HG03432 (cell line): ENCODE results near the gene CHST12.
"Not testable (repeated sequence)": the region's sequence is repeated elsewhere in the genome, so short reads cannot be mapped to it uniquely, and the experiment has no call there.

Experiments used
- ATAC-seq: cut with Tn5 transposase; IDR thresholded peaks from one replicate; pipeline ENCODE4 v1.9.1; 2021; ENCODE audit warnings: mild to moderate bottlenecking, moderate library complexity; ENCODE audit not compliant: unreplicated experiment

The CHST12 gene

GRCh38 chr7:2403718-2404648 lies 572 bp downstream of the CHST12 start:
- ATAC-seq = peak; percentile 15

DNA sequence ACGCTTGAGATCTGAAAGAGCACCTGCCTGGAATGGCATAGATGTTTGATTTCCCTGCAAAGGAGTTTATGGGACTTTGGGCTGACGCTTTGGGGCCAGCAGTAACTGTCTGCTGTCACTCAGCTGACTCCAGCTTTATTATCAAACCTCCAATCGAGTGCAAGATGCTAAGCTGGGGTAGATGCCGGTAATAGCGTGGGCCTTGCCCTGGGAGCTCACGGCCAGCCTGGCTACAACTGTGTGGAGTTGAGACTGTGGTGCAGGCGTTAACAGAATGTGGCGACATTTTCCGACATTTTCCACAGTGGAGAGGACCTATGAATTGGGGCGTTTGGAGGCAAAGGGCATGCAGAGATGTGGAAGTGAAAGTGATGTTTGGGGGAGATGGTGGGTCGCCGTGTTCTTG lies 1.3 kb downstream of the CHST12 start:
- ATAC-seq = no peak

- no peak for ATAC-seq
These were observed 1.8 kb downstream of the CHST12 start for GRCh38 chr7:2405201-2405600.

DNA sequence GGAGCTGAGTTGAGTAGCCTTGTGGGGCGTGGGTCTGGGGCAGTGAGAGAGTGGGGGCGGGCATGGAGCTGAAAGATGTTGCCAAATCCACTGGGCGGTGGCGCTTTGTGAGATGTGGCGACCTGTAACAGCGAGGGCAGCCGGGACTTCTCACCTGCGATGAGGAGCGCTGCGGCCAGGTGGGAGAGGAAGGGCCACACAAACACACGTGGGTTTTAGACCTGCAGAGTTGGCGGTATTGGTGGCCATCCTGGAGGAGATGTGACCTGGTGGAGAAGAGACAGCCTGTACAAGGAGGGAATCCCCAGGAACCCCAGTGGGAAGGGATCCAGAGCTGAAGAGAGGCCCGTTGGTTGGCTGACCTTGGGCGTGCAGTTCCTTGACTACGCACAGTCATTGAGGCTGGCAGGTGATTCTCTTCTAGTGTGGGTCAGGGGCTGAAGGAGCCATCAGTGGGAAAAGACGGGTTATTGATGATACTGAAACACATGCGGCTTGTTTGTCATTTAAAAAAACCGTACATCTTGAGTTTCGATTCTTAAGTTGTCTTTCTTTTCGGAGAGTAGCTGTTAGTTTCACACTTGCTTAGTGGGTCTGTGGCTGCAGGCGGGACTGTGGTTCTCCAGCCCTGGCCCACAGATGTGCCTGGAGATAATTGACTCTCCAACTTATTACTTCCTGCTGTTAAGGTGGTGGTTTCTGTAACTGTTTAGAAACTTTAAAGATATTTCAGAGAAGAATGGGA lies 2.4 kb downstream of the CHST12 start:
- ATAC-seq = peak; percentile 48

GRCh38 chr7:2409745-2410414 lies 6.5 kb downstream of the CHST12 start:
- ATAC-seq = no peak

- no peak for ATAC-seq
These were observed 7.6 kb downstream of the CHST12 start for GRCh38 chr7:2411049-2411448.

DNA sequence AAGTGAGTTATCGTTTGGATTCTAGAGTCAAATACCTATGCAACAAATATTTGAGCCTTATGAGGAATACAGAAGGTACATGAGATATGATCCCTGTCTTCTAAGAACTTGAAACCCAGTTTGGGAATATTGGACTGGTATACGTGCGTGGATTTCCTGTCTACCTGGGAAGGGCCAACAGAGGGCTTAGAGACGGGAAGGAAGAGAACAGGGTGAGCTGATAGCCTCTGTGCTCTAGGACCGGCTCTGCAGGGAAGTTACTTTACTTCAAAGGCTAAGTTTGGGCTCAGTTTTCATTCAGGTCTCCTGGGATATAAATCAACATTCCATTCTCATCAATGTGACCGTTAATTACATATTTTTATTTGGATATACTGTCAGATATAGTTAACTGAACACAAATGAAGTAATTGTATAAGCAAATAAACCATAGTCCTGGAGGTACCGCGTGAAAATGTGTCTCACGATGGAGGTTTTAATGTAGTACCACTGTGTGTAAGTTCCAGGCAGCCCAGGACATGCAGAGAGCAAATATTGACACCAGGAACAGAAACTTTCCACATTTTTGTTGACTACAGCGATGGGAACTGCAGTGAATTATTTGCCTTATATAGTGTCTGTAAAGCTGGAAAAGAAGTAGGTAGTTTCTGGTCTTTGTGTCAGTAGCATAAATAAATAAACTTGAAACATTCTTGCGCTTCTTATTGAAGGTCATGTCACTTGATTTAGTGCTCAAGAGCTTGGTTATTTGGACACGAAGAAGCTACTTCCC lies 8.6 kb downstream of the CHST12 start:
- no peak for ATAC-seq

- ATAC-seq = no peak
These were observed 9.3 kb downstream of the CHST12 start for GRCh38 chr7:2412587-2413201.

- ATAC-seq = no peak
These were observed 12.7 kb downstream of the CHST12 start for GRCh38 chr7:2416063-2416462.

GRCh38 chr7:2416650-2417049 lies 13.2 kb downstream of the CHST12 start:
- no peak for ATAC-seq

DNA sequence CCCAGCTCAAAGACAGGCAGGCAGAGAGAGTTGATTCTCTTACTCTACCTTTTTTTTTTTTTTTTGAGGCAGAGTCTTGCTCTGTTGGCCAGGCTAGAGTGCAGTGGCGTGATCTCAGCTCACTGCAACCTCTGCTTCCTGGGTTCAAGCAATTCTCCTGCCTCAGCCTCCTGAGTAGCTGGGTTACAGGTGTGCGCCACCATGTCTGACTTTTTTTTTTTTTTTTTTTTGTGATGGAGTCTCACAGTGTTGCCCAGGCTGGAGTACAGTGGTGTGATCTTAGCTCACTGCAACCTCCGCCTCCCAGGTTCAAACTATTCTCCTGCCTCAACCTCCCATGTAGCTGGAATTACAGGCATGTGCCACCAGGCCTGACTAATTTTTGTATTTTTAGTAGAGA lies 13.8 kb downstream of the CHST12 start:
- not testable (repeated sequence) for ATAC-seq

DNA sequence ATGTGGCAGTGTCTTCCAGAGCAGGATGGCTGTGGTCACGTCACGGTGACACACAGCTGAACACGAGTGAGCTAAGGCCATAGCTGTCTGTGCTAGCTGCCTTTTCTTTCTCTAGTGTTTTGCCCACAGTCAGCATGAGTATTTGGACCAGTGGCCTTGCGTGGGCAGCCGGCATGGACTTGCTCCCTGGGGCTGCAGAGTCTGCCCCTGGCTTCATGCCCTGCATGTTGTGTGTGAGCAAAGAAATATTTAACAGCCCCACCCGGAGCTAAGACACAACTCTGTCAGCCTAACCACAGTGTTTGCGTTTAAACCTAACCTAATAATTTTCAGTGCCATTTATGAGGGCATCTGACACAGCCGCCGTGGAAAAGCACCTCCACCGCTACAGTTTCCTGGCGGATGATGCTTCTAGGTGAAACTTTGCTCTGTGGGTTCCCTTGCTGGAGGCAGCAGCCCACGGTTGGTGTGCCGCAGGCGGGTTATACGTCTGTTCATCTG lies 14.6 kb downstream of the CHST12 start:
- ATAC-seq = no peak

- ATAC-seq = no peak
These were observed 17.0 kb downstream of the CHST12 start for GRCh38 chr7:2420216-2420933.

GRCh38 chr7:2421943-2422310 lies 18.5 kb downstream of the CHST12 start:
- ATAC-seq = no peak

DNA sequence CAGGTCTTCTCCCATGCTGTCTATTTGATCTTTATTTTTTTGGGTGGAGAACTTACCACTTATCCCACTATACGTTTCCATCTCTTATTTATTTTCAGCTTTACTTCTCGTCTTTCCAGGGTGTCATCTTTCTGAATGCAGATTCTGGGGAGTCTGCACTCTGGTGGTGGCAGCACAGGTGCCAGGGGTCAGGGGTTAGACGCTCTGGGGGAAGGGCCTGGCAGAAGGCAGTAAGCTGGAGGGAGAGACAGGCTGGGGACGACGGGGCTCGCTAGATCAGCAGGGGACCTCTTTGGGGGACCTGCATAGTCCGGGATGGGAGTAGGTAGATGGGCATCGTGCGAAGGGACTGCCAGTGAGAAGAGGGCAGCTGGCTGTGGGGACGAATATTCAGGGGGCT lies 22.3 kb downstream of the CHST12 start:
- ATAC-seq = no peak

- no peak for ATAC-seq
These were observed 28.0 kb downstream of the CHST12 start for GRCh38 chr7:2431260-2431867.

GRCh38 chr7:2432910-2433712 lies 29.7 kb downstream of the CHST12 start:
- ATAC-seq = no peak
